Urinary bladder (tissue), 4 donors: ENCODE data around the gene GRAMD4. TPM values are rescaled to one million over a fixed set of nuclear protein-coding genes. Genes with fewer than 3 reads are reported as not detected.
"Not testable (repeated sequence)": the region's sequence is repeated elsewhere in the genome, so short reads cannot be mapped to it uniquely, and the experiment has no call there.

Experiments
- DNase-seq: peaks from one replicate; pipeline ENCODE4 v3.0.0-alpha.2; 2015; ENCODE audit errors: extremely low spot score
- H3K27ac ChIP-seq: one replicate; pipeline ENCODE4 v1.5.1; 2013; ENCODE audit warnings: low read depth, mild to moderate bottlenecking, moderate library complexity
- H3K36me3 ChIP-seq: one replicate; pipeline ENCODE4 v1.6.1; 2013; ENCODE audit warnings: mild to moderate bottlenecking, moderate library complexity; ENCODE audit not compliant: insufficient read depth
- H3K4me1 ChIP-seq: one replicate; pipeline ENCODE4 v1.6.1; 2013; ENCODE audit warnings: mild to moderate bottlenecking, moderate library complexity; ENCODE audit not compliant: insufficient read depth
- H3K4me3 ChIP-seq: one replicate; pipeline ENCODE4 v1.5.1; 2013; ENCODE audit warnings: low read depth, low read length
- WGBS: extraction: QIAGEN DNeasy Blood & Tissue Kit; methylation state at CpG from one replicate; pipeline ENCODE4 v1.1.7; 2013; 5-methylcytosine and 5-hydroxymethylcytosine counted together
- polyA plus RNA-seq: library from polyadenylated mRNA; stranded (reverse); fragments of 200-250 nt; gene quantifications from one replicate; pipeline ENCODE4 v1.2.3, GENCODE V29; 2013
- total RNA-seq: library from RNA; depleted of rRNA; stranded (reverse); fragments of >200 nt; gene quantifications from one replicate; pipeline ENCODE4 v1.2.3, GENCODE V29; 2014
- donor health status: healthy with polysubstance abuse.
- donor health status: healthy.

GRAMD4 gene
- total and polyA plus RNA-seq, 2 donors: 10.9 to 13.1 TPM

GRCh38 chr22:46625843-46626349 is 5.7 kb downstream of the GRAMD4 start:
- Histone ChIP-seq H3K36me3 (no peaks in the 10 kb centered on the region), H3K27ac (no peak overlapping the region), H3K4me1 (no peaks in the 10 kb centered on the region), H3K4me3 (no peak overlapping the region)
- 95% methylated on average over 21 of the region's 21 CpGs for WGBS
- no peak for DNase-seq

GRCh38 chr22:46626356-46626755 is 6.2 kb downstream of the GRAMD4 start:
- no peak for DNase-seq
- Histone ChIP-seq H3K4me3 (no peak overlapping the region), H3K27ac (no peak overlapping the region), H3K4me1 (no peaks in the 10 kb centered on the region), H3K36me3 (no peaks in the 10 kb centered on the region)
- 93% methylated on average over 23 of the region's 23 CpGs for WGBS

- WGBS: 86% methylated on average over 39 of the region's 39 CpGs
- no peak for DNase-seq
- Histone ChIP-seq H3K4me1 (no peaks in the 10 kb centered on the region), H3K27ac (peak overlapping the region; percentile 28), H3K4me3 (no peak overlapping the region), H3K36me3 (no peaks in the 10 kb centered on the region)
These were observed 7.0 kb downstream of the GRAMD4 start for GRCh38 chr22:46626911-46627805.

- DNase-seq: no peak
- 96% methylated on average over 31 of the region's 31 CpGs for WGBS
- Histone ChIP-seq H3K27ac (no peak overlapping the region), H3K4me1 (no peaks in the 10 kb centered on the region), H3K4me3 (no peak overlapping the region), H3K36me3 (no peaks in the 10 kb centered on the region)
These were observed 7.8 kb downstream of the GRAMD4 start for GRCh38 chr22:46627806-46628482.

- no peaks in the 10 kb centered on the region for H3K4me1 ChIP-seq
- no peak overlapping the region for H3K27ac ChIP-seq
- DNase-seq: no peak
- no peaks in the 10 kb centered on the region for H3K36me3 ChIP-seq
- H3K4me3 ChIP-seq: no peak overlapping the region
- WGBS: 92% methylated on average over 12 of the region's 12 CpGs
These were observed 8.6 kb downstream of the GRAMD4 start for GRCh38 chr22:46628756-46629155.

GRCh38 chr22:46629291-46629690 is 9.1 kb downstream of the GRAMD4 start:
- WGBS: 87% methylated on average over 16 of the region's 16 CpGs
- Histone ChIP-seq H3K4me1 (no peaks in the 10 kb centered on the region), H3K4me3 (no peak overlapping the region), H3K27ac (no peak overlapping the region), H3K36me3 (no peaks in the 10 kb centered on the region)
- no peak for DNase-seq

GRCh38 chr22:46631113-46631512 is 10.9 kb downstream of the GRAMD4 start:
- Histone ChIP-seq H3K36me3 (no peaks in the 10 kb centered on the region), H3K4me1 (no peaks in the 10 kb centered on the region), H3K4me3 (no peak overlapping the region), H3K27ac (no peak overlapping the region)
- no peak for DNase-seq
- 96% methylated on average over 12 of the region's 13 CpGs for WGBS

- Histone ChIP-seq H3K36me3 (no peaks in the 10 kb centered on the region), H3K27ac (no peak overlapping the region), H3K4me3 (no peak overlapping the region), H3K4me1 (no peaks in the 10 kb centered on the region)
- DNase-seq: no peak
- WGBS: 84% methylated on average over 18 of the region's 18 CpGs
These were observed 12.6 kb downstream of the GRAMD4 start for GRCh38 chr22:46632646-46633249.

GRCh38 chr22:46633334-46633890 is 13.2 kb downstream of the GRAMD4 start:
- no peaks in the 10 kb centered on the region for H3K4me1 ChIP-seq
- 83% methylated on average over 10 of the region's 10 CpGs for WGBS
- H3K27ac ChIP-seq: no peak overlapping the region
- DNase-seq: no peak
- no peak overlapping the region for H3K4me3 ChIP-seq
- H3K36me3 ChIP-seq: no peaks in the 10 kb centered on the region

GRCh38 chr22:46634011-46634699 is 14.0 kb downstream of the GRAMD4 start:
- Histone ChIP-seq H3K27ac (no peak overlapping the region), H3K36me3 (no peaks in the 10 kb centered on the region), H3K4me3 (no peak overlapping the region), H3K4me1 (no peaks in the 10 kb centered on the region)
- DNase-seq: no peak
- 90% methylated on average over 11 of the region's 11 CpGs for WGBS

GRCh38 chr22:46634973-46635685 is 14.9 kb downstream of the GRAMD4 start:
- H3K4me1 ChIP-seq, DNase-seq, H3K27ac ChIP-seq, H3K4me3 ChIP-seq, H3K36me3 ChIP-seq: not testable (repeated sequence)
- WGBS: 47% methylated on average over 27 of the region's 30 CpGs

- no peaks in the 10 kb centered on the region for H3K4me1 ChIP-seq
- no peaks in the 10 kb centered on the region for H3K36me3 ChIP-seq
- no peak for DNase-seq
- 77% methylated on average over 11 of the region's 11 CpGs for WGBS
- no peak overlapping the region for H3K27ac ChIP-seq
- H3K4me3 ChIP-seq: no peak overlapping the region
These were observed 15.6 kb downstream of the GRAMD4 start for GRCh38 chr22:46635756-46636155.
